ENCODE data around the gene POLD4.

- TF ChIP-seq GZF1 (CRISPR knock-in tag; IDR thresholded peaks at IDR 0.05), result no peak
- no peak for TF ChIP-seq STAG1 (CRISPR knock-in tag; IDR thresholded peaks at IDR 0.05)
- no peak for TF ChIP-seq HNRNPK (IDR thresholded peaks at IDR 0.05; ENCODE audit: low read depth, low read length, poor library complexity, severe bottlenecking)
- TF ChIP-seq ZNF12 (CRISPR knock-in tag; IDR thresholded peaks at IDR 0.05), result no peak
- TF ChIP-seq HOXA9 (CRISPR knock-in tag; IDR thresholded peaks at IDR 0.05; ENCODE audit: borderline replicate concordance), result no peak
- no peak for TF ChIP-seq ZSCAN31 (CRISPR knock-in tag; IDR thresholded peaks at IDR 0.05; ENCODE audit: low read depth)
- TF ChIP-seq GPN1 (CRISPR knock-in tag; IDR thresholded peaks at IDR 0.05; ENCODE audit: borderline replicate concordance), result no peak
Measured at GRCh38 chr11:67393437-67393836, 40.1 kb upstream of the POLD4 start.
